GM19455 (cell line): ENCODE data around the gene VSIG10L.
A peak's percentile ranks its signal among the peaks of the same experiment; 100 is the strongest.

Source experiments
- ATAC-seq: cut with Tn5 transposase; IDR thresholded peaks from one replicate; pipeline ENCODE4 v1.9.1; 2021; ENCODE audit not compliant: unreplicated experiment

Gene VSIG10L

GRCh38 chr19:51365965-51366388 lies 24.0 kb upstream of the VSIG10L start, which contains the start of gene ETFB:
Gene ETFB (minus strand): TSS chr19:51366388. CDS start chr19:51366326, 62 bp downstream.
- ATAC-seq = no peak

DNA sequence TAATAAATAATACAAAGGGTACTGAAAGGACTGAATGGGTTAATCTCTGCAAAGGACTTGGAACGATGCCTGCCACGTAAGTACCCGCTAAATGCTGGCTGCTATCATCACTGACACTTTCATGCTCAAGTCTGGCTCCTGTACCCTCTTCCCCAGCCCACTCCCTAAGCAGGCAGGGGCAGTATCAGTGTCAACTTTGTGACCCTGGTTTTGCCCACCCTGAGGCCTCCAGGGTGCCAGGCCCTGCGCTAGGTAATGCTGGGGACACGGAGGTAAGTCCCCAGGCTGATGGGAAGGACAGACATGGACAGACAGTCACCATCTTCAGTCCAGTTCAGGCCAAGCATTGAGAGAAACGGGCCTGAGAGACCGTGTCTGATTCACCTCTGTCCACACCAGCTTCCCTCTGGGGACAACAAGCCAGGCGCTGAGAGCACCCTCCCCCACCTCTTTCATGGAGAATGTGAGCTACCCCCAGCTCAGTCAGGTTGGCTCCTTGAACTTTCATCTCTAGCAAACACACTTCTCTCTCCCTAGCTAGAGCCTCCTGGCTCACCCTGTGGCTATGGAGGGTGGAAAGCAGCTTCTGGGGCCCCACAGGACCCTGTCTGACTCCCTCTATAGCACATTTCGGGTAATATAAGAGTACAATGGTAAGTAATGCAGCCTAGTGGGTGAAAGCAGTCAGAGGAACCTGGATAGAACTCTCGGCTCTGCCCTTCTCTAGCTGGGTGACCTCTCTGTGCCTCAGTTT lies 23.4 kb upstream of the VSIG10L start:
- no peak for ATAC-seq

- ATAC-seq = no peak
Observed at GRCh38 chr19:51364200-51365106, 22.5 kb upstream of the VSIG10L start.

- no peak for ATAC-seq
Observed at GRCh38 chr19:51361239-51361638, 19.3 kb upstream of the VSIG10L start.

- ATAC-seq = no peak
Observed at GRCh38 chr19:51359294-51359693, 17.4 kb upstream of the VSIG10L start.

DNA sequence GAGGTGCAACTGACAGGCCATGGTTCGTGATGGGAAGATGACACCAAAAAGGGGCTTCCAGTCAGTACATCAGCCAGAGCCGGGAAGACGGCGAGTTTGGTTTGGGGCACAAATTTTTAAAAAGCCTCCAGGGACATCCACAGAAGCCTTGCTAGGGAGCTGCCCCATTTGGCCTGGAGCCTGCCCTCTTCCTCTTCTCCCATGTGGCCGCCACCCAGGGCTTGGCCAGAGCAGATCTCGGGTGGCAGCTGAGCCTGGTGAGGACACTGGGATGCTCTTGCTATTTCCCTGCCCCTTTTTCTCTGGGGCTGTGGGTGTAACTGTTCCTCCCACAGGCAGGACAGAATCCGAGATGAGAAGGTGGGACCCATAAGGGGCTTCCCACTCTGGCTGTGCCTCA lies 16.0 kb upstream of the VSIG10L start:
- no peak for ATAC-seq

- ATAC-seq = no peak
Observed at GRCh38 chr19:51356159-51356801, 14.3 kb upstream of the VSIG10L start.

GRCh38 chr19:51354742-51355148 lies 12.8 kb upstream of the VSIG10L start:
- ATAC-seq = no peak

GRCh38 chr19:51354103-51354741 lies 12.3 kb upstream of the VSIG10L start:
- ATAC-seq = no peak

DNA sequence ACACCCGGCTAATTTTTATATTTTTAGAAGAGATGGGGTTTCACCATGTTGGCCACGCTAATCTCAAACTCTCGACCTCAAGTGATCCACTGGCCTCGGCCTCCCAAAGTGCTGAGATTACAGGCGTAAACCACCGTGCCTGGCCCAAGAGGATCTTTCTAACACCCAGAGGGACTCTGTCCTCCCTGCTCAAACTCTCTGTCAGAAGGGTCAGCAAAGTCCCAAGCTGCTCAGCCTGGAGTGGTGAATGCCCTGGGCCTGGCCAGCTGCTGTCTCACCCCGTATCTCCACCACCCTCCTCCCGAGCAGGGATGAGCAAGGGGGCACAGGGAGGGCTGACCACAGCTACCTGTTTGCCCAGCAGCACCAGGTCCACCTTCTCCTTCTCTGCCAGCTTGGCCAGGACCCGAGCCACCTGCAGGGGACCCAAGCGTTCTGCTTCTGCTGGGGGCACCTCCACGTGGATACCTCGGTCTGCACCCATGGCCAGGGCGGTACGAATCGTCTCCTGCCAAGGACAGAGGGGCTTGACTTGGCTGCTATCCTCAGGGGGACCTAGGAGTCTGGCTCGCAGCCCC lies 10.9 kb upstream of the VSIG10L start:
- ATAC-seq = no peak

GRCh38 chr19:51351266-51351990 lies 9.5 kb upstream of the VSIG10L start:
- no peak for ATAC-seq

DNA sequence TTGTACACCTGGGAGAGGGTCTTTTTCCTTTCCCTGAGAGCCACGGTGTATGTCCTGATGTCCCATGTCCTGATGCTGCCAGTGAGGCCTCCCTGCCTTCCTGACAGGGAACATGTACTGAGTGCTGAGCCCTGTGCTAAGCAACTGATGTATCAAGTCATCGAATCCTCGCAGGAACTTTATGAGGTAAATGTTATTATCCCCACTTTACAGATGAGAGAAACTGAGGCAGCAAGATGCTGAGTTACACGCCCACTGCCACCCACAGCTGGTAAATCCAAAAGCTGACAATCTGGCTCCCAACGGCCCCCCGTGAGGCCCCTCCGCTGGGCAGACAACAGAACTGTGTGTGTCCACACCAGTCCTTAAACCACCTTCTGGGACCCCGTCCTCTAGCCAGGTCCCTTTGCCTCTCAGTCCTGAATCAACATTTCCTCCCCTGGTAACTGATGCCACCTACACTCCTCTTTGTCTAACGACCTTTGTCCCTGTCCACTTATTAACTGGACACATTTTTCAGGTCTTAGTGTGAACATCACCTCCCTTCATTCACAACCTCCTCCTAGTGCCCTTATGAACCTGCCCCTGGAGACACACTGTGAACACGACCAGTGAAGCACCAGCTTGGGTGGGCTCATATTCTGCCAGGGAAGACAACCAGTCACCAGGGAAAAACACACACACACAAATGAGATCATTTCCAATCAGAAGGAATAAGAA lies 5.4 kb upstream of the VSIG10L start:
- ATAC-seq = no peak

DNA sequence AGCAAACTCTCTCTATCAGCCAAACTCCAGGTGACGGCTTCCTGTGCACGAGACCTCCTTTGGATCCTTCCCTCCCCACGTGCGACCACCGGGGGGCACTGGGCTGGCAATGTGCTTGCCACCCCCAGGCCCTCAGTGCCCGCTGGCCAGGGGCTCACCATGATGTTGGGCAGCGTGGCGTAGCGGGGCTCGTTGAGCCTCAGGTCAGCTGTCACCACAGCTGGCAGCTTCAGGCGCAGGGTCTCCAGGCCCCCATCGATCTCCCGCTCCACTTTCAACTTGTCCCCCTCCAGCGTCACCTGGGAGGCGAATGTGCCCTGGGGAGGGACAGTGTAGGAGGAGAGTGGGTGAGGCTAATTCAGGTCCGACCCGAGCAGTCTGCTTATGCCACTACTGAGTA lies 4.8 kb upstream of the VSIG10L start:
- ATAC-seq = no peak

DNA sequence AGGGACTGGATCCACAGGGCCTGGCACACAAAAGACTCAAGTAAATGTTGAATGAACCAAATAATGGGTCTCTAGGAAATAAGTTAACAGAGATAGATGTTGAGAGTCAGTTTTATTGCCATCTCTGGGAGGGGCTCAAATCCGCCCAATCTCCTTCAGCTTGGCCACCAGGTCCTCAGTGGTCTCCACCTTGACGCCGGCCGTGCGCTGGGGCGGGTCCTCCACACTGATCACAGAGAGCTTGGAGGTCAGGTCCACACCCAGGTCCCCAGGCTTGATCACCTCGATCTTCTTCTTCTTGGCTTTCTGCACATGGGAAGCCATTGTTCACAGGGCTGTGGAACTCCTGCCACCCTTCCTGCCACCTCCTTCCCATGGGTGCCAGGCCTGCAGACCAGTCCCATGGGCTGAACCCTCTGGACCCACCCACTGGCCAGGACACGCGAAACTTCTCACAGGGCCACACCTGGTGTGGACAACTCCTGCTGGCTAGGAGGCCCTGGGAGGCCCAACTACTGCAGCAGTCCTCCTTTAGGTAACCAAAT lies 3.2 kb upstream of the VSIG10L start:
- no peak for ATAC-seq

DNA sequence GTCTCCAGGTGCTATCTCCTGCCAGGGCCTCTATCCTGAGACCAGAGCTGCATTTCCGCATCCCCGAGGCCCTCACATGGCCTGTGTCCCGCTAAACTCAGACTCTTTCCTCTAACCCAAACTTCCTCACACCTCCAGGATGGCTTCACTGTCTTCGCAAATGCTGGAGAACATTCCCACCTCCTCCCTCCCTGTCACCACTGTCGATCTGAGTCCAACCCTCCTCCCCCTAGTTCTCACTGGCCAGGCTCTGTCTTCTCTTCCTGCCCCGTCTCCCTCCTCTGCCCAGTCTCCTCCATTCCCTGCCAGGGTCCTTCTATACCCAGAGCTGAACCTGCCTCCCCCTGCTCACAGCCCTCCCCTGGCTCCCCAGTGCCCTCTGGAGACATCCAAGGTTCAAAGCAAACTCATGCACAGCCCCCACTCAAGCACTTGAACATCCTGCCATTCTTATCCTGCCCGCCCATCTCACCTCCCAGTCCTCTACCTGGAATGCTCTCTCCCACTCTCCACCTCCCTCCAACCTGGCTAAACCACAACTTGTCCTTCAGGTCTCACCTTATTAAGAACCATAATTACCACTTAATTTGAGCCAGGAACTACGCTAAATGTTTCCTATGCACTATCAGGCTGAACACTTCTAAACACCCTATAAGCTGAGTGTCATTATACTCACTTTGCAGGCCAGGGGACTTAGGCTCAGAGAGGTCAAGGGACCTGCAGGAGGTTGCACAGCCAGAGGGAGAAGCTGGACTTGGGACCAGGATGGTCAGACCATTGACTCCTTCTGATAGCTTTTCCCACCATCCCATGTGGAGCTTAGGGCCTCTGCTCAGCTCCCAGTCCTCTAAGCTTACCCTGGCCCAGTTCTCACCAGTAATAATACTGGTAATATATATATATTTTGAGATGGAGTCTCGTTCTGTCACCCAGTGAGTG lies 961 bp upstream of the VSIG10L start:
- ATAC-seq = no peak

- ATAC-seq = no peak
Observed at GRCh38 chr19:51341066-51341465, 873 bp downstream of the VSIG10L start.

- peak; percentile 55 for ATAC-seq
Observed at GRCh38 chr19:51339687-51340656, 2.0 kb downstream of the VSIG10L start.
